Smooth muscle cell (in vitro differentiated cells): ENCODE data around the gene POM121L2. TPM values are rescaled to one million over a fixed set of nuclear protein-coding genes. Genes with fewer than 3 reads are reported as not detected.

ENCODE experiments used
- DNase-seq: peaks from one replicate; lab custom pipeline; 2025; ENCODE audit not compliant: unreplicated experiment; lab: John Stamatoyannopoulos, UW
- H2AFZ ChIP-seq: fragments of 200-600 bp; sonication (generic); 2 replicates; pipeline ENCODE4 v1.6.0; 2016; ENCODE audit warnings: antibody characterized with exemption, low read depth, mild to moderate bottlenecking
- H3F3A ChIP-seq: fragments of 200-600 bp; sonication (generic); 2 replicates; pipeline ENCODE4 v1.6.0; 2017; ENCODE audit warnings: antibody characterized with exemption, low read depth
- H3K27ac ChIP-seq: fragments of 200-600 bp; sonication (generic); 2 replicates; pipeline ENCODE4 v1.5.1; 2016; ENCODE audit warnings: low read depth, mild to moderate bottlenecking
- H3K27me3 ChIP-seq: fragments of 200-600 bp; sonication (generic); 2 replicates; pipeline ENCODE4 v1.6.1; 2016; ENCODE audit warnings: low read depth, mild to moderate bottlenecking
- H3K36me3 ChIP-seq: fragments of 200-600 bp; sonication (generic); 2 replicates; pipeline ENCODE4 v1.5.1; 2016; ENCODE audit warnings: low read depth
- H3K4me1 ChIP-seq: fragments of 200-600 bp; sonication (generic); 2 replicates; pipeline ENCODE4 v1.5.1; 2016; ENCODE audit warnings: low read depth
- H3K4me2 ChIP-seq: fragments of 200-600 bp; sonication (generic); 2 replicates; pipeline ENCODE4 v1.6.0; 2016; ENCODE audit warnings: mild to moderate bottlenecking
- H3K4me3 ChIP-seq: fragments of 200-600 bp; sonication (generic); 2 replicates; pipeline ENCODE4 v1.5.1; 2016; ENCODE audit warnings: mild to moderate bottlenecking
- H3K79me2 ChIP-seq: fragments of 200-600 bp; sonication (generic); 2 replicates; pipeline ENCODE4 v1.6.0; 2016; ENCODE audit warnings: low read depth, mild to moderate bottlenecking
- H3K9ac ChIP-seq: fragments of 200-600 bp; sonication (generic); 2 replicates; pipeline ENCODE4 v1.6.0; 2016; ENCODE audit warnings: low read depth
- H3K9me3 ChIP-seq: fragments of 200-600 bp; sonication (generic); replicated peaks from 2 replicates; pipeline ENCODE4 v1.5.1; 2016; ENCODE audit warnings: low read depth
- H4K20me1 ChIP-seq: fragments of 200-600 bp; sonication (generic); 2 replicates; pipeline ENCODE4 v1.6.0; 2016; ENCODE audit warnings: low read depth
- CTCF ChIP-seq: fragments of 200-600 bp; sonication (generic); IDR thresholded peaks from 2 replicates; pipeline ENCODE4 v1.5.1; 2017; ENCODE audit warnings: borderline replicate concordance, mild to moderate bottlenecking, antibody characterized with exemption; ENCODE audit not compliant: insufficient read depth, poor library complexity, severe bottlenecking
- WGBS: methylation state at CpG from one replicate; pipeline ENCODE4 v1.1.7; 2016; ENCODE audit warnings: low lambda C conversion rate; 5-methylcytosine and 5-hydroxymethylcytosine counted together
- polyA plus RNA-seq: library from polyadenylated mRNA; unstranded; fragments of >200 nt; fragmentation: Nextera tagmentation; extraction: Ambion mirVana; gene quantifications from 2 replicates; pipeline ENCODE4 v1.2.1, GENCODE V29; 2016
- total RNA-seq: library from RNA; depleted of rRNA; stranded (reverse); fragments of >200 nt; gene quantifications from 2 replicates; pipeline ENCODE4 v1.2.3, GENCODE V29; 2014

POM121L2 gene
- total and polyA plus RNA-seq, 2 experiments from 2014 or later, result not detected

- Histone ChIP-seq H2AFZ (no peak overlapping the region), H4K20me1 (no peaks in the 10 kb centered on the region), H3K79me2 (no peaks in the 10 kb centered on the region), H3F3A (no peaks in the 10 kb centered on the region), H3K27me3 (no peaks in the 10 kb centered on the region), H3K4me2 (no peak overlapping the region), H3K4me3 (no peak overlapping the region), H3K27ac (no peak overlapping the region), H3K9me3 (no peaks in the 10 kb centered on the region), H3K36me3 (no peaks in the 10 kb centered on the region), H3K9ac (no peak overlapping the region), H3K4me1 (no peaks in the 10 kb centered on the region)
- no peak for DNase-seq
- 68% methylated on average over 1 of the region's 1 CpG for WGBS
- TF ChIP-seq CTCF, result no peak
Observed at GRCh38 chr6:27327023-27327738, 15.1 kb upstream of the POM121L2 start.

DNA sequence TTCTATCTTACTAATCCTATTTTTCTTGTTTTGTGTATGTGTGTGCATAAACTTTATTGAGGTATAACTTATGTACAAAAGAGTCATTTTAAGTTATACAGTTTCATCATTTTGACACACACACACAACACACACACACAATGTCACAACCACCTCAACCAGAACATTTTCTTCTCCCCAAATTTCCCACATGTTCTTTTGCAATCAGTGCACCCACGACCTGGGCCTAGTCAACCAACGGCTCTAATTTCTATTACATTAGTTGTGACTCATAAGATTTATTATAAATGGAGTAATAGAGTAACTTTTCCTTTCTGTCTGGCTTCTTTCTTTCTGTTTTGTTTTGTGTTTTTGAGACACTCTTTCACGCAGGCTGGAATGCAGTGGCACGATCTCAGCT, 9.8 kb upstream of the POM121L2 start:
- no peak overlapping the region for H3K4me2 ChIP-seq
- H3K27ac ChIP-seq, result no peak overlapping the region
- H4K20me1 ChIP-seq, result no peaks in the 10 kb centered on the region
- no peak for TF ChIP-seq CTCF
- H2AFZ ChIP-seq, result no peak overlapping the region
- WGBS, result 95% methylated on average over 4 of the region's 4 CpGs
- H3K36me3 ChIP-seq, result no peaks in the 10 kb centered on the region
- no peaks in the 10 kb centered on the region for H3F3A ChIP-seq
- H3K9me3 ChIP-seq, result no peaks in the 10 kb centered on the region
- no peaks in the 10 kb centered on the region for H3K79me2 ChIP-seq
- H3K27me3 ChIP-seq, result no peaks in the 10 kb centered on the region
- DNase-seq, result no peak
- no peaks in the 10 kb centered on the region for H3K4me1 ChIP-seq
- H3K4me3 ChIP-seq, result no peak overlapping the region
- no peak overlapping the region for H3K9ac ChIP-seq

GRCh38 chr6:27321370-27321769, 9.3 kb upstream of the POM121L2 start:
- Histone ChIP-seq H3K79me2 (no peaks in the 10 kb centered on the region), H3F3A (no peaks in the 10 kb centered on the region), H3K4me3 (no peak overlapping the region), H3K4me1 (no peaks in the 10 kb centered on the region), H2AFZ (no peak overlapping the region), H3K27ac (no peak overlapping the region), H3K4me2 (no peak overlapping the region), H3K9ac (no peak overlapping the region), H3K27me3 (no peaks in the 10 kb centered on the region), H4K20me1 (no peaks in the 10 kb centered on the region), H3K36me3 (no peaks in the 10 kb centered on the region), H3K9me3 (no peaks in the 10 kb centered on the region)
- TF ChIP-seq CTCF, result no peak
- DNase-seq, result no peak

- H3K4me1 ChIP-seq, result no peaks in the 10 kb centered on the region
- 56% methylated on average over 2 of the region's 2 CpGs for WGBS
- no peak overlapping the region for H3K9ac ChIP-seq
- no peak overlapping the region for H3K27ac ChIP-seq
- TF ChIP-seq CTCF, result no peak
- no peaks in the 10 kb centered on the region for H3K27me3 ChIP-seq
- no peaks in the 10 kb centered on the region for H3K9me3 ChIP-seq
- H3K4me2 ChIP-seq, result no peak overlapping the region
- H3K79me2 ChIP-seq, result no peaks in the 10 kb centered on the region
- DNase-seq, result no peak
- H3F3A ChIP-seq, result no peaks in the 10 kb centered on the region
- H3K4me3 ChIP-seq, result no peak overlapping the region
- no peaks in the 10 kb centered on the region for H4K20me1 ChIP-seq
- no peaks in the 10 kb centered on the region for H3K36me3 ChIP-seq
- H2AFZ ChIP-seq, result no peak overlapping the region
Observed at GRCh38 chr6:27318973-27319372, 6.9 kb upstream of the POM121L2 start.
